Bronchus fibroblast of lung (primary cell): Measurements from ENCODE around the gene AIM2. TPM values are rescaled to one million over a fixed set of nuclear protein-coding genes. Genes with fewer than 3 reads are reported as not detected.

Source experiments
- total RNA-seq: library from RNA; depleted of rRNA; stranded (reverse); fragments of >200 nt; gene quantifications from 2 replicates; pipeline ENCODE4 v1.2.3, GENCODE V29; 2015

AIM2 gene, protein sequence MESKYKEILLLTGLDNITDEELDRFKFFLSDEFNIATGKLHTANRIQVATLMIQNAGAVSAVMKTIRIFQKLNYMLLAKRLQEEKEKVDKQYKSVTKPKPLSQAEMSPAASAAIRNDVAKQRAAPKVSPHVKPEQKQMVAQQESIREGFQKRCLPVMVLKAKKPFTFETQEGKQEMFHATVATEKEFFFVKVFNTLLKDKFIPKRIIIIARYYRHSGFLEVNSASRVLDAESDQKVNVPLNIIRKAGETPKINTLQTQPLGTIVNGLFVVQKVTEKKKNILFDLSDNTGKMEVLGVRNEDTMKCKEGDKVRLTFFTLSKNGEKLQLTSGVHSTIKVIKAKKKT
- not detected in 2 replicates for total RNA-seq

DNA sequence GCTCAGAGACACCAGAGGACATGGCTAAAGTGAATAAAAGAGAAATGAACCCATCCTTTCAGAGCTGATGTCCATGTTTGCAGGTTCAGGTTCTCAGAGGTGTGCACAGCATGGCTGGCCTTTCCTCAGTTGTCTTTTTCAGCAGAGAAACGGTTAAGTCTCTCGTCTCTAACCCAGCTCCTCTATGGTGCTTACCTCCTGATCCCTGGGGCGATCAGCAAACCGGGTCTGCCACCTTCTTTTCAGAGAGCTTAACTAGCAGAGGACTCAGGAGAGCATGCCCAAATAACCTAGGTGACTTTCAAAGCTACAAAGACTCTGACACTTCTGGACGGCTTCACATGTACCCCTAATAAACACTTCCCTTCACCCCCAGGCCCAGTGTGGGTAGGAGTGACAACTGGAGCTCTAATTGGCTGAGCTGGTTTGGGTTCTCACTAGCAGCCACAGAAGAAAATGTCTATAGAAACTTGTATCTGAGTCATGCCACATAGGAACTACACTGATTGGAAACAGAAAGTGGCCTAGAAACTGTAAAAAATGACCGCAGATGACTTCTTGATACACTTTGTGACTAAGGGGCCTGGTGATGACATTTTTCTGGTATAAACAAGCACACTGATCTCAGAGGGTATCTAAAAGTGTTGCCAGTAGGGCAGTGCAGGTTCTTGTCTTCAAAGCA is at the start of gene AIM2:
TSS of gene AIM2 (minus strand) at position 329 of the 682 bp plus-strand sequence. CDS start 3,267 bp downstream, outside the sequence.

Other genes with a start within 250 kb of the AIM2 start
- gene MNDA, start 245.4 kb downstream of the AIM2 start, total RNA-seq = not detected in 2 replicates
- not detected in 2 replicates for gene PYHIN1, start 145.2 kb downstream of the AIM2 start, total RNA-seq
- 94.5 and 105 TPM in 2 replicates for gene IFI16, start 66.9 kb downstream of the AIM2 start, total RNA-seq
- under 0.01 and 0.34 TPM in 2 replicates for gene CADM3, start 94.8 kb upstream of the AIM2 start, total RNA-seq
- gene ACKR1, start 128.1 kb upstream of the AIM2 start, total RNA-seq = not detected in 2 replicates
- gene FCER1A, start 225.6 kb upstream of the AIM2 start, total RNA-seq = not detected in 2 replicates